Psoas muscle (tissue), 8 donors: ENCODE data around the gene CLEC16A. TPM values are rescaled to one million over a fixed set of nuclear protein-coding genes. Genes with fewer than 3 reads are reported as not detected.

Experiments used
- ATAC-seq, 4 donors: fragments of 200-7000 bp; cut with Tn5 transposase; one replicate each; pipeline ENCODE4 v1.9.1; 2020; ENCODE audit warnings: moderate library complexity in 3 of 4, mild to moderate bottlenecking in 2 of 4
- DNase-seq, 2 donors: peaks; one replicate each; pipeline ENCODE4 v3.0.0-alpha.2; 2020
- H3K27ac ChIP-seq: fragments of 200-600 bp; one replicate; pipeline ENCODE4 v1.8.0; 2022
- H3K27me3 ChIP-seq, 3 donors: fragments of 200-600 bp in 1 of 3; one replicate each; pipeline versions ENCODE4 v1.6.1 to v1.8.0; 2013 to 2022; ENCODE audit warnings: low read length in 2 of 3, mild to moderate bottlenecking in 2 of 3, moderate library complexity in 1 of 3; ENCODE audit not compliant: insufficient read depth in 3 of 3
- H3K36me3 ChIP-seq, 2 donors: fragments of 200-600 bp in 1 of 2; one replicate each; pipeline versions ENCODE4 v1.6.1 to v1.8.0; 2013 to 2022; ENCODE audit warnings: low read depth in 1 of 2, mild to moderate bottlenecking in 1 of 2, moderate library complexity in 1 of 2; ENCODE audit not compliant: insufficient read depth in 1 of 2
- H3K4me1 ChIP-seq: fragments of 200-600 bp; one replicate; pipeline ENCODE4 v1.8.0; 2022
- H3K4me3 ChIP-seq: fragments of 200-600 bp; one replicate; pipeline ENCODE4 v1.8.0; 2022; ENCODE audit warnings: mild to moderate bottlenecking
- H3K9me3 ChIP-seq: fragments of 200-600 bp; one replicate; pipeline ENCODE4 v1.8.0; 2022
- WGBS, 3 donors: extraction: QIAGEN DNeasy Blood & Tissue Kit; methylation state at CpG; one replicate each; pipeline versions ENCODE4 v1.1.6 to v1.1.7; 2013; 5-methylcytosine and 5-hydroxymethylcytosine counted together
- intact Hi-C, 2 donors: fragments of 100-400 bp; cut with DNase I; formaldehyde crosslinking; loops; one replicate each; pipeline versions ENCODE4 v1.11.0 to v1.14.2; 2022
- polyA plus RNA-seq, 3 donors: library from polyadenylated mRNA; stranded (reverse); fragments of 200-250 nt; gene quantifications; one replicate each; pipeline ENCODE4 v1.2.3, GENCODE V29; 2013
- total RNA-seq, 4 donors: library from RNA; stranded (reverse); fragmentation: NEBNext Ultra II Directional in 2 of 4; extraction: Animal tissue kit (Norgen Biotek cat#: 25700) in 2 of 4; gene quantifications; one replicate each; pipeline versions ENCODE4 v1.2.1 to v1.2.4, GENCODE V29; 2021 to 2023
- TF ChIP-seq, protein P1 (sequence below): fragments of 200-600 bp; IDR thresholded peaks from one replicate; pipeline ENCODE4 v1.8.0; 2022; ENCODE audit warnings: antibody characterized with exemption
- donor health status: healthy with polysubstance abuse.
- donor health status: DM: no; HTN: no; CAD: no; lungs with moderate emphysema.
- donor health status: Bipolar disorder and iron deficiency.
- donor health status: healthy.
- donor health status: DM: yes; HTN: yes; CAD: no.
- donor health status: DM: no; HTN: no; CAD: no.
- donor health status: DM: no; HTN: no; CAD: no.
- donor health status: DM: yes; HTN: yes; CAD: no.

CLEC16A gene
- total and polyA plus RNA-seq, 7 donors = 13.1 to 28.1 (median 21.4) TPM

DNA sequence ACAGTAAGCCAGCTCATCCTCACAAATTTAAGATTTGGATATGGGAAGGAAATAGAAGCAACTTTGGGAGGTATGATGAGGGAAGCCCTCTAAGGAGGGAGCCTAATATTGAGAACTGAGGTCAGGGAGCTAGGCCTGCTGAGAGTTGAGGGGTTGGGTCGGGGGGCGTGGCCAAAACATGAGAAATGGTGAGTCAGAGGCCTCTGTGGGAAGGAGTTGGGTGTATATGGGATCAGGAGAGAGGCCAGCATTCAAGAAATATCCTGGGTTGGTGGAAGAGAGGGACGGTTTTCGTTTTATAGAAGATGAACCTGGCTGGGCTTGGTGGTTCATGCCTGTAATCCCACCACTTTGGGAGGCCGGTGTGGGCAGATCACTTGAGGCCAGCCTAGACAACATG, 48.4 kb downstream of the CLEC16A start:
- intact Hi-C loops = no loop called here
- ATAC-seq (peak; percentile 37 to 73 (median 56)), DNase-seq (peak in 1 of 2 donors; percentile 62)
- Histone ChIP-seq H3K27ac (no peak overlapping the region), H3K9me3 (no peaks in the 10 kb centered on the region), H3K36me3 (peaks cover 0 to 37% of the 10 kb centered on the region in 2 donors), H3K4me3 (no peak overlapping the region), H3K27me3 (no peaks in the 10 kb centered on the region), H3K4me1 (no peaks in the 10 kb centered on the region)
- TF ChIP-seq, protein P1, sequence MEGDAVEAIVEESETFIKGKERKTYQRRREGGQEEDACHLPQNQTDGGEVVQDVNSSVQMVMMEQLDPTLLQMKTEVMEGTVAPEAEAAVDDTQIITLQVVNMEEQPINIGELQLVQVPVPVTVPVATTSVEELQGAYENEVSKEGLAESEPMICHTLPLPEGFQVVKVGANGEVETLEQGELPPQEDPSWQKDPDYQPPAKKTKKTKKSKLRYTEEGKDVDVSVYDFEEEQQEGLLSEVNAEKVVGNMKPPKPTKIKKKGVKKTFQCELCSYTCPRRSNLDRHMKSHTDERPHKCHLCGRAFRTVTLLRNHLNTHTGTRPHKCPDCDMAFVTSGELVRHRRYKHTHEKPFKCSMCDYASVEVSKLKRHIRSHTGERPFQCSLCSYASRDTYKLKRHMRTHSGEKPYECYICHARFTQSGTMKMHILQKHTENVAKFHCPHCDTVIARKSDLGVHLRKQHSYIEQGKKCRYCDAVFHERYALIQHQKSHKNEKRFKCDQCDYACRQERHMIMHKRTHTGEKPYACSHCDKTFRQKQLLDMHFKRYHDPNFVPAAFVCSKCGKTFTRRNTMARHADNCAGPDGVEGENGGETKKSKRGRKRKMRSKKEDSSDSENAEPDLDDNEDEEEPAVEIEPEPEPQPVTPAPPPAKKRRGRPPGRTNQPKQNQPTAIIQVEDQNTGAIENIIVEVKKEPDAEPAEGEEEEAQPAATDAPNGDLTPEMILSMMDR = no peak
- 86 to 92% (median 86%) methylated on average over 5 of the region's 5 CpGs for WGBS, 3 donors

DNA sequence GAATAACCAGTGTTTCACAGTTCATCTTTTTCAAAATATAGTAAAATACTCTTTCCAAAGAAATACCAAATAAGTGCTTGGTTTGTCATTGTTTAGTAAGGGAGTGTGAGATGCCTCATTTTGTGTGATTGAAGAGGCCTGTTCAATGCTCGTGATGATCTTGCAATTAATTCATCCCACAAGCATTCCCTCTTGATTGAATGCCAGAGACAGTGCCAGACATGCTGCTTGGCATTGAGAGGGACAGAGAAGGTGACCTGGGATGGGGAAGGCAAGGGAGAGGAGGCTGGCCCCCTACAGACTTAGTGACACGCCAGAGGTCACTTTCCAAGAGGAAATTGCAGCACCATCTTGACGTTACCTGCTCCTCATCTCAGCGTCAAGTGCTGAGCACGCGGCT, 49.3 kb downstream of the CLEC16A start:
- intact Hi-C loops = no loop called here
- ATAC-seq (no peak), DNase-seq (no peak)
- Histone ChIP-seq H3K4me1 (no peaks in the 10 kb centered on the region), H3K9me3 (no peaks in the 10 kb centered on the region), H3K27ac (no peak overlapping the region), H3K36me3 (peaks cover 0 to 34% of the 10 kb centered on the region in 2 donors), H3K27me3 (no peaks in the 10 kb centered on the region), H3K4me3 (no peak overlapping the region)
- WGBS, 3 donors = 77 to 81% (median 78%) methylated on average over 6 of the region's 6 CpGs
- TF ChIP-seq, protein P1 = no peak

- DNase-seq (no peak), ATAC-seq (no peak)
- Histone ChIP-seq H3K36me3 (peaks cover 0 to 28% of the 10 kb centered on the region in 2 donors), H3K27ac (no peak overlapping the region), H3K4me1 (no peaks in the 10 kb centered on the region), H3K4me3 (no peak overlapping the region), H3K27me3 (no peaks in the 10 kb centered on the region), H3K9me3 (no peaks in the 10 kb centered on the region)
- TF ChIP-seq, protein P1 = no peak
- 75 to 90% (median 88%) methylated on average over 6 of the region's 6 CpGs for WGBS, 3 donors
- intact Hi-C loops = no loop called here
These were observed 50.2 kb downstream of the CLEC16A start for GRCh38 chr16:10994571-10994970.

DNA sequence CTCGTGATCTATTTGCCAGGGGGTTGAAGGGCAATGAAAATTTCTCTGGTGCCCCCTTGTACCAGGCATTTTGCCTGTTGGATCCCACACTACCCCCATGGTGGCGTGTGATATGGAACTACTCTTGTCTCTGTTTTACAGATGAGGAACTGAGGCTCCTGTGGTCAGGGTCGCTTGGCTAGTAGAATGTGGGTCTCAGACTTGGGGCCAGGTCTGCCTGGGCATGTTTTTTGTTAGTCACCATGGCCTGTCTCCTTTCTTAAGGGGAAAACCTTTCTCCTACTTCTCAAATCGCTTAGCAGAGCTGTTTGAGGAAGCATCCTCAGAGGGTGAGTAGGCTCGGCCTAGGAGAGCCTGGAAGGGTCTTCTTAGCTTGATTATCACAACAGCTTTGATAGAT, 51.2 kb downstream of the CLEC16A start:
- intact Hi-C loops = no loop called here
- H3K27me3 ChIP-seq = no peaks in the 10 kb centered on the region
- H3K27ac ChIP-seq = no peak overlapping the region
- TF ChIP-seq, protein P1 = no peak
- peaks cover 0 to 28% of the 10 kb centered on the region in 2 donors for H3K36me3 ChIP-seq
- ATAC-seq = no peak
- no peaks in the 10 kb centered on the region for H3K4me1 ChIP-seq
- DNase-seq = no peak
- no peak overlapping the region for H3K4me3 ChIP-seq
- WGBS, 3 donors = 87 to 90% (median 89%) methylated on average over 5 of the region's 5 CpGs
- H3K9me3 ChIP-seq = no peaks in the 10 kb centered on the region

- ATAC-seq (no peak), DNase-seq (no peak)
- H3K27ac ChIP-seq = no peak overlapping the region
- no peak overlapping the region for H3K4me3 ChIP-seq
- WGBS, 3 donors = 93 to 94% (median 94%) methylated on average over 4 of the region's 4 CpGs
- H3K4me1 ChIP-seq = no peaks in the 10 kb centered on the region
- no peaks in the 10 kb centered on the region for H3K9me3 ChIP-seq
- no peaks in the 10 kb centered on the region for H3K27me3 ChIP-seq
- peaks cover 0 to 28% of the 10 kb centered on the region in 2 donors for H3K36me3 ChIP-seq
- intact Hi-C loops = no loop called here
- TF ChIP-seq, protein P1 = no peak
These were observed 53.1 kb downstream of the CLEC16A start for GRCh38 chr16:10997485-10997884.
